Neural cell (in vitro differentiated cells): Measurements from ENCODE around the gene OR52N4. TPM values are rescaled to one million over a fixed set of nuclear protein-coding genes. Genes with fewer than 3 reads are reported as not detected.

Source experiments
- H2AFZ ChIP-seq: fragments of 200-600, 300-800 bp; sonication (generic), shearing (Covaris generic); 2 replicates; pipeline ENCODE4 v1.6.0; 2014; ENCODE audit warnings: low read depth, mild to moderate bottlenecking, antibody characterized with exemption, low read length, moderate library complexity
- H3F3A ChIP-seq: fragments of 200-600 bp; shearing (Covaris generic); 2 replicates; pipeline ENCODE4 v1.6.1; 2016; ENCODE audit warnings: mild to moderate bottlenecking, moderate library complexity, mixed read lengths, antibody characterized with exemption, low read length; ENCODE audit not compliant: insufficient read depth, poor library complexity, severe bottlenecking
- H3K27ac ChIP-seq: fragments of 200-600, 300-800 bp; sonication (generic), shearing (Covaris generic); 2 replicates; pipeline ENCODE4 v1.5.1; 2014; ENCODE audit warnings: mild to moderate bottlenecking, low read length, moderate library complexity
- H3K27me3 ChIP-seq: fragments of 300-800, 200-600 bp; sonication (generic), shearing (Covaris generic); 2 replicates; pipeline ENCODE4 v1.6.0; 2014; ENCODE audit warnings: mild to moderate bottlenecking, low read depth, low read length, moderate library complexity; ENCODE audit not compliant: insufficient read depth
- H3K36me3 ChIP-seq: fragments of 300-800, 200-600 bp; sonication (generic), shearing (Covaris generic); 2 replicates; pipeline ENCODE4 v1.5.1; 2014; ENCODE audit warnings: mild to moderate bottlenecking, antibody characterized with exemption, low read length, moderate library complexity; ENCODE audit not compliant: insufficient read depth
- H3K4me2 ChIP-seq: fragments of 300-800, 200-600 bp; sonication (generic), shearing (Covaris generic); 2 replicates; pipeline ENCODE4 v1.6.0; 2014; ENCODE audit warnings: mild to moderate bottlenecking, low read length
- H3K4me3 ChIP-seq: fragments of 300-800, 200-600 bp; sonication (generic), shearing (Covaris generic); 2 replicates; pipeline ENCODE4 v1.5.1; 2014; ENCODE audit warnings: mild to moderate bottlenecking, low read length, moderate library complexity
- H3K79me2 ChIP-seq: fragments of 200-600 bp; shearing (Covaris generic); replicated peaks from 2 replicates; pipeline ENCODE4 v1.6.0; 2014; ENCODE audit warnings: mild to moderate bottlenecking, low read length, moderate library complexity; ENCODE audit not compliant: insufficient read depth
- H3K9ac ChIP-seq: fragments of 300-800, 200-600 bp; sonication (generic), shearing (Covaris generic); 2 replicates; pipeline ENCODE4 v1.6.1; 2016; ENCODE audit warnings: mild to moderate bottlenecking, low read length, mixed read lengths
- H3K9me2 ChIP-seq: fragments of 200-600 bp; shearing (Covaris generic); 2 replicates; pipeline ENCODE4 v1.6.1; 2016; ENCODE audit warnings: mild to moderate bottlenecking, low read length, mixed read lengths; ENCODE audit not compliant: insufficient read depth
- H3K9me3 ChIP-seq: fragments of 200-600, 300-800 bp; sonication (generic), shearing (Covaris generic); 2 replicates; pipeline ENCODE4 v1.6.1; 2016; ENCODE audit warnings: mild to moderate bottlenecking, mixed run types, low read length, moderate library complexity, mixed read lengths
- H4K20me1 ChIP-seq: fragments of 200-600 bp; shearing (Covaris generic); 2 replicates; pipeline ENCODE4 v1.6.1; 2016; ENCODE audit warnings: mild to moderate bottlenecking, mixed run types; ENCODE audit not compliant: insufficient read depth
- EP300 ChIP-seq: fragments of 450-650 bp; conservative IDR thresholded peaks from 2 replicates; pipeline ENCODE4 v1.6.1; 2014; ENCODE audit warnings: antibody characterized with exemption, mild to moderate bottlenecking, moderate library complexity; ENCODE audit not compliant: poor library complexity, severe bottlenecking
- EZH2 ChIP-seq: fragments of 200-600, 300-800 bp; shearing (Covaris generic), sonication (generic); IDR thresholded peaks from 2 replicates; pipeline ENCODE4 v1.6.1; 2014; ENCODE audit warnings: antibody characterized with exemption, low read length, borderline replicate concordance, mild to moderate bottlenecking; ENCODE audit not compliant: insufficient read depth, poor library complexity, severe bottlenecking
- MXI1 ChIP-seq: fragments of 450-650 bp; conservative IDR thresholded peaks from 2 replicates; pipeline ENCODE4 v1.6.1; 2014; ENCODE audit warnings: antibody characterized with exemption, mild to moderate bottlenecking; ENCODE audit not compliant: poor library complexity, severe bottlenecking
- POLR2AphosphoS5 ChIP-seq: IDR thresholded peaks from 2 replicates; pipeline ENCODE4 v1.6.1; 2012
- RAD21 ChIP-seq: fragments of 450-650 bp; conservative IDR thresholded peaks from 2 replicates; pipeline ENCODE4 v1.6.1; 2014; ENCODE audit warnings: antibody characterized with exemption, mild to moderate bottlenecking, moderate library complexity
- REST ChIP-seq: IDR thresholded peaks from 2 replicates; pipeline ENCODE4 v1.6.1; 2012; ENCODE audit warnings: borderline replicate concordance
- SMC3 ChIP-seq: fragments of 450-650 bp; conservative IDR thresholded peaks from 2 replicates; pipeline ENCODE4 v1.6.1; 2014; ENCODE audit warnings: antibody characterized with exemption, mild to moderate bottlenecking, moderate library complexity; ENCODE audit not compliant: poor library complexity
- TAF1 ChIP-seq: IDR thresholded peaks from 2 replicates; pipeline ENCODE4 v1.6.1; 2012; ENCODE audit warnings: low read depth
- polyA plus RNA-seq: library from polyadenylated mRNA; depleted of rRNA; stranded (reverse); fragments of >200 nt; gene quantifications from 2 replicates; pipeline ENCODE4 v1.2.3, GENCODE V29; 2014
- TF ChIP-seq, protein P1 (sequence below): fragments of 450-650 bp; IDR thresholded peaks from 2 replicates; pipeline ENCODE4 v1.5.1; 2014; ENCODE audit warnings: antibody characterized with exemption, mild to moderate bottlenecking, moderate library complexity; ENCODE audit not compliant: poor library complexity, severe bottlenecking

The OR52N4 gene
- polyA plus RNA-seq, 1 donor from 2014 or later = not detected

- H2AFZ ChIP-seq = no peak within 1 kb of the TSS
- TF ChIP-seq REST = no peak
- TF ChIP-seq EZH2 = no peak
- TF ChIP-seq SMC3 = no peak
- TF ChIP-seq MXI1 = no peak
- TF ChIP-seq, protein P1, sequence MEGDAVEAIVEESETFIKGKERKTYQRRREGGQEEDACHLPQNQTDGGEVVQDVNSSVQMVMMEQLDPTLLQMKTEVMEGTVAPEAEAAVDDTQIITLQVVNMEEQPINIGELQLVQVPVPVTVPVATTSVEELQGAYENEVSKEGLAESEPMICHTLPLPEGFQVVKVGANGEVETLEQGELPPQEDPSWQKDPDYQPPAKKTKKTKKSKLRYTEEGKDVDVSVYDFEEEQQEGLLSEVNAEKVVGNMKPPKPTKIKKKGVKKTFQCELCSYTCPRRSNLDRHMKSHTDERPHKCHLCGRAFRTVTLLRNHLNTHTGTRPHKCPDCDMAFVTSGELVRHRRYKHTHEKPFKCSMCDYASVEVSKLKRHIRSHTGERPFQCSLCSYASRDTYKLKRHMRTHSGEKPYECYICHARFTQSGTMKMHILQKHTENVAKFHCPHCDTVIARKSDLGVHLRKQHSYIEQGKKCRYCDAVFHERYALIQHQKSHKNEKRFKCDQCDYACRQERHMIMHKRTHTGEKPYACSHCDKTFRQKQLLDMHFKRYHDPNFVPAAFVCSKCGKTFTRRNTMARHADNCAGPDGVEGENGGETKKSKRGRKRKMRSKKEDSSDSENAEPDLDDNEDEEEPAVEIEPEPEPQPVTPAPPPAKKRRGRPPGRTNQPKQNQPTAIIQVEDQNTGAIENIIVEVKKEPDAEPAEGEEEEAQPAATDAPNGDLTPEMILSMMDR = no peak
- no peak for TF ChIP-seq RAD21
- no peak for TF ChIP-seq POLR2AphosphoS5
- no peak for TF ChIP-seq TAF1
- TF ChIP-seq EP300 = no peak
- no peak within 1 kb of the TSS for H3K4me3 ChIP-seq
- H3K27me3 ChIP-seq = no peaks in the 10 kb centered on the region
- no peaks in the 10 kb centered on the region for H3F3A ChIP-seq
- H3K9ac ChIP-seq = no peak within 1 kb of the TSS
- no peak within 1 kb of the TSS for H3K27ac ChIP-seq
- H3K9me3 ChIP-seq = no peaks in the 10 kb centered on the region
- H3K4me2 ChIP-seq = no peak within 1 kb of the TSS
- H3K9me2 ChIP-seq = no peaks in the 10 kb centered on the region
- no peaks in the 10 kb centered on the region for H4K20me1 ChIP-seq
- H3K36me3 ChIP-seq = no peaks in the 10 kb centered on the region
- H3K79me2 ChIP-seq = no peaks in the 10 kb centered on the region
Observed at GRCh38 chr11:5736396-5736795, 17.6 kb upstream of the OR52N4 start, which contains the start of gene OR56B1. Gene OR56B1 (plus strand): TSS chr11:5736448. CDS start chr11:5736517, 69 bp downstream.

DNA sequence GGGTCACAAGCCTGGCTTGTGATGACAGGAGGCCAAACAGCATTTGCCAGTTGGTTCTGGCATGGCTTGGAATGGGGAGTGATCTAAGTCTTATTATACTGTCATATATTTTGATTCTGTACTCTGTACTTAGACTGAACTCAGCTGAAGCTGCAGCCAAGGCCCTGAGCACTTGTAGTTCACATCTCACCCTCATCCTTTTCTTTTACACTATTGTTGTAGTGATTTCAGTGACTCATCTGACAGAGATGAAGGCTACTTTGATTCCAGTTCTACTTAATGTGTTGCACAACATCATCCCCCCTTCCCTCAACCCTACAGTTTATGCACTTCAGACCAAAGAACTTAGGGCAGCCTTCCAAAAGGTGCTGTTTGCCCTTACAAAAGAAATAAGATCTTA lies 17.0 kb upstream of the OR52N4 start:
- Histone ChIP-seq H3K4me2 (no peak overlapping the region), H3F3A (no peaks in the 10 kb centered on the region), H4K20me1 (no peaks in the 10 kb centered on the region), H2AFZ (no peak overlapping the region), H3K9me2 (no peaks in the 10 kb centered on the region), H3K79me2 (no peaks in the 10 kb centered on the region), H3K9me3 (no peaks in the 10 kb centered on the region), H3K4me3 (no peak overlapping the region), H3K36me3 (no peaks in the 10 kb centered on the region), H3K27me3 (no peaks in the 10 kb centered on the region), H3K9ac (no peak overlapping the region), H3K27ac (no peak overlapping the region)
- TF ChIP-seq MXI1 (no peak), EP300 (no peak), REST (no peak), TAF1 (no peak), SMC3 (no peak)
